Activated CD4-positive, alpha-beta T cell treated with anti-CD3 and anti-CD28 coated beads, Interleukin-2, amount 10 ng/mL, durations not matched to agents 24 days and 14 days (primary cell): ENCODE results near the gene SPACA4. TPM values are rescaled to one million over a fixed set of nuclear protein-coding genes. Genes with fewer than 3 reads are reported as not detected.

Experiments used
- DNase-seq: peaks from one replicate; pipeline ENCODE4 v3.0.0; 2022
- H3K27ac Mint-ChIP-seq: one replicate; pipeline ENCODE4 v1.8.0; 2022; ENCODE audit warnings: mild to moderate bottlenecking, mixed read lengths
- H3K27me3 Mint-ChIP-seq: one replicate; pipeline ENCODE4 v1.8.0; 2022; ENCODE audit warnings: mixed read lengths
- H3K36me3 Mint-ChIP-seq: one replicate; pipeline ENCODE4 v1.8.0; 2022; ENCODE audit warnings: low read depth, mild to moderate bottlenecking, mixed read lengths
- H3K4me1 Mint-ChIP-seq: one replicate; pipeline ENCODE4 v1.8.0; 2021; ENCODE audit warnings: mixed read lengths
- H3K4me3 Mint-ChIP-seq: one replicate; pipeline ENCODE4 v1.8.0; 2022; ENCODE audit warnings: mild to moderate bottlenecking, moderate library complexity, mixed read lengths
- H3K9me3 Mint-ChIP-seq: one replicate; pipeline ENCODE4 v1.8.0; 2021; ENCODE audit warnings: mixed read lengths
- intact Hi-C: fragments of 100-400 bp; cut with micrococcal nuclease; formaldehyde crosslinking; loops from one replicate; pipeline ENCODE4 v1.15.1; 2023
- total RNA-seq: library from RNA; stranded (reverse); gene quantifications from 2 replicates; pipeline ENCODE4 v1.2.3, GENCODE V29; 2022

The SPACA4 gene
- total RNA-seq, 1 donor from 2014 or later, result not detected

GRCh38 chr19:48582168-48582567 is 24.4 kb upstream of the SPACA4 start:
- Mint-ChIP-seq H3K27me3 (no peaks in the 10 kb centered on the region), H3K27ac (no peak overlapping the region), H3K9me3 (no peaks in the 10 kb centered on the region), H3K4me3 (no peak overlapping the region), H3K4me1 (peaks cover 6% of the 10 kb centered on the region), H3K36me3 (no peaks in the 10 kb centered on the region)
- intact Hi-C loops, result loop anchor here (10.0 kb wide), 1 partner anchor 267 kb away; no protein-coding TSS in a partner anchor
- DNase-seq, result no peak

- peaks cover 3% of the 10 kb centered on the region for H3K36me3 Mint-ChIP-seq
- H3K9me3 Mint-ChIP-seq, result no peaks in the 10 kb centered on the region
- H3K27me3 Mint-ChIP-seq, result no peaks in the 10 kb centered on the region
- DNase-seq, result no peak
- intact Hi-C loops, result loop anchor here (10.0 kb wide), 1 partner anchor 273 kb away; no protein-coding TSS in a partner anchor
- no peak overlapping the region for H3K4me3 Mint-ChIP-seq
- peaks cover 22% of the 10 kb centered on the region for H3K4me1 Mint-ChIP-seq
- H3K27ac Mint-ChIP-seq, result no peak overlapping the region
Observed at GRCh38 chr19:48587387-48587786, 19.2 kb upstream of the SPACA4 start.

- H3K27me3 Mint-ChIP-seq, result no peaks in the 10 kb centered on the region
- intact Hi-C loops, result loop anchor here (1.0 to 10.0 kb wide), 2 partner anchors 83 to 274 kb away; no protein-coding TSS in a partner anchor
- DNase-seq, result peak; percentile 96
- peaks cover 26% of the 10 kb centered on the region for H3K4me1 Mint-ChIP-seq
- peak overlapping the region; percentile 65 for H3K4me3 Mint-ChIP-seq
- peaks cover 6% of the 10 kb centered on the region for H3K36me3 Mint-ChIP-seq
- H3K27ac Mint-ChIP-seq, result peak overlapping the region; percentile 86
- H3K9me3 Mint-ChIP-seq, result no peaks in the 10 kb centered on the region
Observed at GRCh38 chr19:48588670-48589401, 17.7 kb upstream of the SPACA4 start.

- no peak for DNase-seq
- no peak overlapping the region for H3K27ac Mint-ChIP-seq
- intact Hi-C loops, result no loop called here
- no peak overlapping the region for H3K4me3 Mint-ChIP-seq
- no peaks in the 10 kb centered on the region for H3K27me3 Mint-ChIP-seq
- H3K36me3 Mint-ChIP-seq, result peaks cover 10% of the 10 kb centered on the region
- no peaks in the 10 kb centered on the region for H3K9me3 Mint-ChIP-seq
- peaks cover 23% of the 10 kb centered on the region for H3K4me1 Mint-ChIP-seq
Observed at GRCh38 chr19:48591021-48591420, 15.5 kb upstream of the SPACA4 start.

- DNase-seq, result no peak
- Mint-ChIP-seq H3K9me3 (no peaks in the 10 kb centered on the region), H3K36me3 (peaks cover 8% of the 10 kb centered on the region), H3K4me3 (peak overlapping the region; percentile 82), H3K27me3 (no peaks in the 10 kb centered on the region), H3K27ac (peak overlapping the region; percentile 89), H3K4me1 (peaks cover 14% of the 10 kb centered on the region)
- intact Hi-C loops, result no loop called here
Observed at GRCh38 chr19:48595171-48595570, 11.4 kb upstream of the SPACA4 start.

- no peaks in the 10 kb centered on the region for H3K9me3 Mint-ChIP-seq
- DNase-seq, result no peak
- H3K36me3 Mint-ChIP-seq, result peaks cover 8% of the 10 kb centered on the region
- peak overlapping the region; percentile 84 for H3K27ac Mint-ChIP-seq
- H3K27me3 Mint-ChIP-seq, result no peaks in the 10 kb centered on the region
- H3K4me3 Mint-ChIP-seq, result peak overlapping the region; percentile 82
- intact Hi-C loops, result no loop called here
- peaks cover 14% of the 10 kb centered on the region for H3K4me1 Mint-ChIP-seq
Observed at GRCh38 chr19:48595833-48596232, 10.7 kb upstream of the SPACA4 start.

GRCh38 chr19:48596237-48596636 is 10.3 kb upstream of the SPACA4 start:
- H3K27ac Mint-ChIP-seq, result peak overlapping the region; percentile 84

GRCh38 chr19:48596679-48597465 is 9.7 kb upstream of the SPACA4 start:
- Mint-ChIP-seq H3K4me1 (peaks cover 10% of the 10 kb centered on the region), H3K4me3 (peak overlapping the region; percentile 82), H3K27me3 (no peaks in the 10 kb centered on the region), H3K9me3 (no peaks in the 10 kb centered on the region), H3K27ac (peak overlapping the region; percentile 84), H3K36me3 (peaks cover 7% of the 10 kb centered on the region)
- peak; percentile 82 for DNase-seq
- intact Hi-C loops, result no loop called here

More at GRCh38 chr19:48596237-48596636, 10.3 kb upstream of the SPACA4 start:
- Mint-ChIP-seq H3K4me1 (peaks cover 14% of the 10 kb centered on the region), H3K4me3 (peak overlapping the region; percentile 82), H3K9me3 (no peaks in the 10 kb centered on the region), H3K36me3 (peaks cover 8% of the 10 kb centered on the region), H3K27me3 (no peaks in the 10 kb centered on the region)
- no peak for DNase-seq
- intact Hi-C loops, result no loop called here

- Mint-ChIP-seq H3K27me3 (no peaks in the 10 kb centered on the region), H3K4me1 (peaks cover 6% of the 10 kb centered on the region), H3K27ac (no peak overlapping the region), H3K4me3 (no peak overlapping the region), H3K36me3 (peaks cover 6% of the 10 kb centered on the region), H3K9me3 (no peaks in the 10 kb centered on the region)
- intact Hi-C loops, result no loop called here
- no peak for DNase-seq
Observed at GRCh38 chr19:48598996-48599700, 7.4 kb upstream of the SPACA4 start.

- Mint-ChIP-seq H3K4me3 (no peak overlapping the region), H3K36me3 (peaks cover 1% of the 10 kb centered on the region), H3K27me3 (no peaks in the 10 kb centered on the region), H3K27ac (no peak overlapping the region), H3K4me1 (peaks cover 4% of the 10 kb centered on the region), H3K9me3 (no peaks in the 10 kb centered on the region)
- DNase-seq, result no peak
- intact Hi-C loops, result no loop called here
Observed at GRCh38 chr19:48600679-48601417, 5.7 kb upstream of the SPACA4 start.

GRCh38 chr19:48603001-48603400 is 3.5 kb upstream of the SPACA4 start:
- Mint-ChIP-seq H3K36me3 (peaks cover 1% of the 10 kb centered on the region), H3K4me3 (no peak overlapping the region), H3K9me3 (no peaks in the 10 kb centered on the region), H3K27me3 (no peaks in the 10 kb centered on the region), H3K27ac (no peak overlapping the region), H3K4me1 (peaks cover 2% of the 10 kb centered on the region)
- intact Hi-C loops, result no loop called here
- DNase-seq, result no peak

- Mint-ChIP-seq H3K4me1 (peaks cover 2% of the 10 kb centered on the region), H3K4me3 (no peak overlapping the region), H3K27me3 (no peaks in the 10 kb centered on the region), H3K36me3 (peaks cover 1% of the 10 kb centered on the region), H3K27ac (no peak overlapping the region), H3K9me3 (no peaks in the 10 kb centered on the region)
- intact Hi-C loops, result no loop called here
- DNase-seq, result no peak
Observed at GRCh38 chr19:48603449-48603848, 3.1 kb upstream of the SPACA4 start.

GRCh38 chr19:48603850-48604249 is 2.7 kb upstream of the SPACA4 start:
- DNase-seq, result no peak
- intact Hi-C loops, result no loop called here
- H3K27me3 Mint-ChIP-seq, result no peaks in the 10 kb centered on the region
- H3K27ac Mint-ChIP-seq, result no peak overlapping the region
- H3K4me1 Mint-ChIP-seq, result peaks cover 5% of the 10 kb centered on the region
- no peak overlapping the region for H3K4me3 Mint-ChIP-seq
- H3K9me3 Mint-ChIP-seq, result no peaks in the 10 kb centered on the region
- peaks cover 1% of the 10 kb centered on the region for H3K36me3 Mint-ChIP-seq
